Bronchial epithelial cell (primary cell): ENCODE data around the gene BCAS4. TPM values are rescaled to one million over a fixed set of nuclear protein-coding genes. Genes with fewer than 3 reads are reported as not detected.
"Not testable (repeated sequence)": the region's sequence is repeated elsewhere in the genome, so short reads cannot be mapped to it uniquely, and the experiment has no call there.

Source experiments
- DNase-seq: peaks from one replicate; pipeline ENCODE4 v3.0.0-alpha.2; 2010; ENCODE audit warnings: low read depth
- FAIRE-seq: peaks from 2 replicates; lab custom pipeline; 2011; peaks lifted over from hg19 to GRCh38; lab: Jason Lieb, UNC
- H3K27me3 ChIP-seq: 2 replicates; pipeline ENCODE4 v1.5.1; 2011; ENCODE audit warnings: low read length; ENCODE audit not compliant: control insufficient read depth, insufficient read depth
- H3K36me3 ChIP-seq: 2 replicates; pipeline ENCODE4 v1.5.1; 2011; ENCODE audit warnings: low read length; ENCODE audit not compliant: control insufficient read depth, insufficient read depth
- H3K4me3 ChIP-seq: 2 replicates; pipeline ENCODE4 v1.5.1; 2011; ENCODE audit warnings: mild to moderate bottlenecking, low read depth, low read length, control low read depth
- CTCF ChIP-seq: IDR thresholded peaks from 2 replicates; pipeline ENCODE4 v1.5.1; 2011; ENCODE audit warnings: mild to moderate bottlenecking, moderate library complexity, low read length, control low read depth, inconsistent platforms; ENCODE audit not compliant: insufficient read depth, severe bottlenecking
- total RNA-seq: library from RNA; depleted of rRNA; stranded (reverse); fragments of >200 nt; gene quantifications from 2 replicates; pipeline ENCODE4 v1.2.1, GENCODE V29; 2014

BCAS4 gene
- total RNA-seq, 1 donor from 2014 or later: 5.5 TPM

- no peak for TF ChIP-seq CTCF
- Histone ChIP-seq H3K4me3 (no peak overlapping the region), H3K36me3 (no peaks in the 10 kb centered on the region), H3K27me3 (no peaks in the 10 kb centered on the region)
- DNase-seq: no peak
- no peak for FAIRE-seq
Observed at GRCh38 chr20:50772420-50773185, 22.3 kb upstream of the BCAS4 start.

- no peaks in the 10 kb centered on the region for H3K36me3 ChIP-seq
- H3K27me3 ChIP-seq: no peaks in the 10 kb centered on the region
- FAIRE-seq: no peak
- no peak overlapping the region for H3K4me3 ChIP-seq
- no peak for TF ChIP-seq CTCF
- no peak for DNase-seq
Observed at GRCh38 chr20:50774515-50774914, 20.3 kb upstream of the BCAS4 start.

- DNase-seq: no peak
- Histone ChIP-seq H3K36me3 (no peaks in the 10 kb centered on the region), H3K27me3 (no peaks in the 10 kb centered on the region), H3K4me3 (no peak overlapping the region)
- TF ChIP-seq CTCF: no peak
- FAIRE-seq: no peak
Observed at GRCh38 chr20:50776122-50776817, 18.6 kb upstream of the BCAS4 start.

DNA sequence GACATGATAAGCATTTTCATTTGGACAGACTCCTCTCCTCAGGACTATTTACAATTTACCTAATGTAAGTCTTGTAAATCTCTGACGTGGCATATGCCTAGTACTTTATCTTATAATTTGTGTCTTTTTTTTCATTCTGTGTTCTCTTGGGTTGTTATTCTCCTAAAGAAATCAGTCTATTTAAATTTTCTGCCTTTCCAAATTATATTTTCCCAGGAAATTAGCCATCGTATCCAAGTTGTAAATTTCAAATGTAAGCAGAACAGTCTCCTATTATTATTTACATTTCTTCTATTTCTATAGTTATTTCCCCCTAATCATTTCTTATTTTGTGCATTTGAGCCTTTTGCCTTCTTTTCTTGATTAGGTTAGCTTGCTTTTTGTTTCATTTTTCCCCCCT lies 17.5 kb upstream of the BCAS4 start:
- Histone ChIP-seq H3K4me3 (no peak overlapping the region), H3K27me3 (no peaks in the 10 kb centered on the region), H3K36me3 (no peaks in the 10 kb centered on the region)
- no peak for TF ChIP-seq CTCF
- DNase-seq: no peak
- no peak for FAIRE-seq

DNA sequence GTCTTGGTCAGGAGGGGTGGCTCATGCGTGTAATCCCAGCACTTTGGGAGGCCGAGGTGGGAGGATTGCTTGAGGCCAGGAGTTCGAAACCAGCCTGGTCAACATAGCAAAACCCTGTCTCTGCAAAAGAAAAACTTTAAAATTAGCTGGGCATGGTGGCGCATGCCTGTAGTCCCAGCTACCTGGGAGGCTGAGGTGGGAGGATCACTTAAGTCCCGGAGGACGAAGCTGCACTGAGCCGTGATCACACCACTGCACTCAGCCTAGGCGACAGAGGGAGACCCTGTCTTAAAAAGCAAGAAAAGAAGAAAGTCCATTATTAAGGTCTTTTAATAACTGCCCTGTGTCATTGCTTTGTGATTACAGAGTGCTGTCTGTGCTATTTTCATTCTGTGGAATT lies 15.9 kb upstream of the BCAS4 start:
- H3K36me3 ChIP-seq, H3K4me3 ChIP-seq, H3K27me3 ChIP-seq, FAIRE-seq, DNase-seq: not testable (repeated sequence)

- no peaks in the 10 kb centered on the region for H3K27me3 ChIP-seq
- no peak for TF ChIP-seq CTCF
- no peak for FAIRE-seq
- H3K36me3 ChIP-seq: no peaks in the 10 kb centered on the region
- no peak overlapping the region for H3K4me3 ChIP-seq
- no peak for DNase-seq
Observed at GRCh38 chr20:50783390-50783789, 11.5 kb upstream of the BCAS4 start.
